Cardiac muscle cell (in vitro differentiated cells and primary cell): Measurements from ENCODE around the gene EDC3. TPM values are rescaled to one million over a fixed set of nuclear protein-coding genes. Genes with fewer than 3 reads are reported as not detected.
A peak's percentile ranks its signal among the peaks of the same experiment; 100 is the strongest.

Experiments
- DNase-seq, 2 donors: peaks; one replicate each; pipeline versions ENCODE4 v3.0.0 to v3.0.0-alpha.2; 2010 to 2017; ENCODE audit warnings: low read depth in 1 of 2, low spot score in 1 of 2
- H3K27ac ChIP-seq: fragments of 200-600 bp; sonication (generic); 2 replicates; pipeline ENCODE4 v1.5.1; 2016
- H3K27me3 ChIP-seq: fragments of 200-600 bp; sonication (generic); 2 replicates; pipeline ENCODE4 v1.6.0; 2016; ENCODE audit warnings: control low read depth
- H3K36me3 ChIP-seq: fragments of 200-600 bp; sonication (generic); 2 replicates; pipeline ENCODE4 v1.5.1; 2016; ENCODE audit warnings: control low read depth
- H3K4me1 ChIP-seq: fragments of 200-600 bp; sonication (generic); 2 replicates; pipeline ENCODE4 v1.8.1; 2017; ENCODE audit warnings: low read depth, mild to moderate bottlenecking, mixed run types
- H3K4me3 ChIP-seq: fragments of 200-600 bp; sonication (generic); 2 replicates; pipeline ENCODE4 v1.5.1; 2016; ENCODE audit warnings: mild to moderate bottlenecking
- H3K9me3 ChIP-seq: fragments of 200-600 bp; sonication (generic); 2 replicates; pipeline ENCODE4 v1.5.1; 2017; ENCODE audit warnings: low read depth, mild to moderate bottlenecking, control low read depth
- CTCF ChIP-seq: IDR thresholded peaks from 2 replicates; pipeline ENCODE4 v1.5.1; 2012; ENCODE audit warnings: low read depth, mild to moderate bottlenecking, low read length
- polyA plus RNA-seq: library from polyadenylated mRNA; unstranded; fragments of >200 nt; fragmentation: Nextera tagmentation; extraction: Ambion mirVana; gene quantifications from 2 replicates; pipeline ENCODE4 v1.2.1, GENCODE V29; 2016
- total RNA-seq: library from RNA; depleted of rRNA; stranded (reverse); fragments of >200 nt; gene quantifications from 2 replicates; pipeline ENCODE4 v1.2.3, GENCODE V29; 2016

EDC3 gene
- total and polyA plus RNA-seq, 2 experiments from 2014 or later = 17.6 to 25.2 TPM

DNA sequence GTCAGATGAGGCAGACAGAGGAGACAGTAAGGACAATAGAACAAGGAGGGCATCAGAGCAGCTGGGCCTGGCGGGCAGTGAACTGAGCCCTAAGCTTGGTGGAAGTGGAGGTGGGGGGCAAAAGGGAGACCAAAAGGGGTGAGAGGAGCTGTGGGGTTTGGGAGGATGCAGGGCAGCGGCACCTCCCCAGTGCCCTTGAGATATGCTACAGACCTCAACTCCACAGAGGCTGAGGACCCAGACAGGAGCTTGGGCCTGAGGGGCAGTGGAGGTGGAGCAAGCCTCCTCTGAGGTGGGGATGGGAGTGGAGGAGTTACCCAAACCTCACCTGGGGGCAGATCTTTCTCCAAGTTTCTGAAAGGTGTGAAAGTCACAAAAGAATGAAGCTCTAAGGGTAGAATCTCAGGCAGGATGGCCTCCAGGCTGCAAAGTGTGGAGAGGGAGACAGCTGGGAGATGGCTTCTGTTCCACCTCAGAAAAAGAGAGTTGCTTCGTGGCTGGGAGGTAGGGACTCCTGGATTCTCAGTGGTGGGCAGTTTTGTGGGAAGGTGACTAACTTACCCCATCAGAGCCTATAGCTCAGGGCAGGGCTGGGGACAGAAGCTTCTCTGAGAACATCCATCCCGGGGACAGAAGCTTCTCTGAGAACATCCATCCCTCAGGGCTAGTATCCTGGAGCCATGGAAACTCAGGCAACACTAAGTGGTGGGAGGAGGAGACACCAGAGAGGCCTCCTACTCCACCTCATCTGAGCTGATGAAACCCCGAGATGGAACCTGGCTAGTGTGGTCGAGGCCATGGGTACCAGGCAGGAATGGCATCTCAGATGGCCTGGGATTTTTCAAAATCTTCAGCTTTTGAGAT is 82.5 kb downstream of the EDC3 start:
- Histone ChIP-seq H3K4me1 (peaks cover 26% of the 10 kb centered on the region), H3K27ac (peak overlapping the region; percentile 58), H3K9me3 (no peaks in the 10 kb centered on the region), H3K4me3 (no peak overlapping the region), H3K27me3 (no peaks in the 10 kb centered on the region), H3K36me3 (no peaks in the 10 kb centered on the region)
- no peak for TF ChIP-seq CTCF
- no peak for DNase-seq

GRCh38 chr15:74612677-74613076 is 83.1 kb downstream of the EDC3 start:
- Histone ChIP-seq H3K4me3 (no peak overlapping the region), H3K27ac (no peak overlapping the region), H3K27me3 (no peaks in the 10 kb centered on the region), H3K9me3 (no peaks in the 10 kb centered on the region), H3K36me3 (no peaks in the 10 kb centered on the region), H3K4me1 (peaks cover 25% of the 10 kb centered on the region)
- no peak for DNase-seq
- no peak for TF ChIP-seq CTCF

DNA sequence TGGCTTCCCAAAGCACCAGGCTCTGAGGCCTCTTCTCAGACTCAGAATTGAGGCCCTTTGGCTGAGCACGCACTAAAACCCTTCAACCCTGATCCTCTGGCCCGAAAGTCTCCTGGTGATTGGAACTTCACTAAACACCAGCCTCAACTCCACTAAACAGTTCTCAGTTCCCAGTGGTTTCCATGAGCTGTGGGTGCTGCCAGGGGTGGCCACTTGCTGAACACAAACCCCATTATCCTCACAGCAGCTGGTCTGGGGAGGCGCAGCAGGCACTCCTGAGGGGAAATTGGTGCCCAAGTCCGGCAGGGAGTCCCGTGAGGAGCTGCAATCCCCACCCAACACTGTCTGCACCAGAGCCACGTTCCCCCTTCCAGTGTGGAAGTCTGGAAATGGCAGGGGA is 84.0 kb downstream of the EDC3 start:
- Histone ChIP-seq H3K36me3 (no peaks in the 10 kb centered on the region), H3K4me3 (no peak overlapping the region), H3K27ac (no peak overlapping the region), H3K27me3 (no peaks in the 10 kb centered on the region), H3K9me3 (no peaks in the 10 kb centered on the region), H3K4me1 (peaks cover 17% of the 10 kb centered on the region)
- DNase-seq = no peak
- no peak for TF ChIP-seq CTCF

DNA sequence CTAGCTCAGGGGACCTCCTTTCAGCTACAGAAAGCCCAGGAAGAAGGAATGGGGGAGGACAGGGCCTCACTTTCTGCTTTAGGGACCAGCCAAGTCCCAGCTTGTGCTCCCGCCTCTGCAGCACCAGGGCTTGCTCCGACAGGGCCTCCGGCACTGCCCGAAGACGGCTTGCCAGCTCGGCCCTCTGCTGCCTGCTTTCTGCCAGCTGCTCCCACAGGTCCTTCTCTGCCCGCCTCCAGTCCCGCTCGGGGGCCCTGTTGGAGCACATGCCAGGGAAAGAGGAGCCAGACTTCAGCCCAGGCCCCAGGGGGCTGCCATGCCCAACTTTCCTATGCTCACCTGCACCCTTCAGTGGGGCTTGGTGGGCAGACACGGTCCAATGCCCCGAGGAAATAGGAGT is 84.5 kb downstream of the EDC3 start:
- Histone ChIP-seq H3K4me3 (no peak overlapping the region), H3K9me3 (no peaks in the 10 kb centered on the region), H3K27ac (no peak overlapping the region), H3K36me3 (no peaks in the 10 kb centered on the region), H3K4me1 (peaks cover 14% of the 10 kb centered on the region), H3K27me3 (no peaks in the 10 kb centered on the region)
- TF ChIP-seq CTCF = no peak
- no peak for DNase-seq

- no peak overlapping the region for H3K4me3 ChIP-seq
- H3K27me3 ChIP-seq = no peaks in the 10 kb centered on the region
- peak overlapping the region; percentile 56 for H3K27ac ChIP-seq
- peak; percentile 16 to 22 for DNase-seq
- H3K9me3 ChIP-seq = no peaks in the 10 kb centered on the region
- no peaks in the 10 kb centered on the region for H3K36me3 ChIP-seq
- TF ChIP-seq CTCF = no peak
- H3K4me1 ChIP-seq = peaks cover 14% of the 10 kb centered on the region
These were observed 85.4 kb downstream of the EDC3 start for GRCh38 chr15:74610302-74610951.
